B cell (primary cell): ENCODE data around the gene ITGB8.

Source experiments
- CTCF ChIP-seq: fragments of 200-600 bp; IDR thresholded peaks from one replicate; pipeline ENCODE4 v1.8.0; 2022; ENCODE audit warnings: antibody characterized with exemption, mild to moderate bottlenecking
- EZH2 ChIP-seq: IDR thresholded peaks from 2 replicates; pipeline ENCODE4 v1.6.1; 2012; ENCODE audit warnings: borderline replicate concordance, low read depth, mild to moderate bottlenecking, moderate library complexity, low read length; ENCODE audit not compliant: insufficient read depth, poor library complexity, severe bottlenecking

GRCh38 chr7:20296444-20296843, 34.3 kb upstream of the ITGB8 start:
- TF ChIP-seq CTCF (no peak), EZH2 (no peak)
